Ovary (tissue), 9 donors: ENCODE results near the gene MYT1. TPM values are rescaled to one million over a fixed set of nuclear protein-coding genes. Genes with fewer than 3 reads are reported as not detected.

Source experiments
- DNase-seq, 5 donors: peaks; one replicate each; pipeline ENCODE4 v3.0.0-alpha.2; 2019 to 2020
- H3K27ac ChIP-seq, 2 donors: fragments of 200-600 bp; one replicate each; pipeline versions ENCODE4 v1.5.1 to v1.8.0; 2019 to 2022
- H3K27me3 ChIP-seq: fragments of 200-600 bp; one replicate; pipeline ENCODE4 v1.8.0; 2022
- H3K36me3 ChIP-seq: fragments of 200-600 bp; sonication (generic); one replicate; pipeline ENCODE4 v1.5.1; 2019
- H3K4me1 ChIP-seq: one replicate; pipeline ENCODE4 v1.8.1; 2013; ENCODE audit warnings: mild to moderate bottlenecking, moderate library complexity; ENCODE audit not compliant: insufficient read depth
- H3K4me3 ChIP-seq: fragments of 200-600 bp; sonication (generic); one replicate; pipeline ENCODE4 v1.5.1; 2017
- H3K9me3 ChIP-seq, 2 donors: fragments of 200-600 bp in 1 of 2; sonication (generic) in 1 of 2; one replicate each; pipeline versions ENCODE4 v1.5.1 to v1.8.1; 2013 to 2019; ENCODE audit warnings: mild to moderate bottlenecking in 1 of 2, moderate library complexity in 1 of 2
- CTCF ChIP-seq, 3 donors: fragments of 450-650 bp in 2 of 3; fragments of 200-600 bp in 1 of 3; IDR thresholded peaks; one replicate each; pipeline versions ENCODE4 v1.5.1 to v1.8.0; 2016 to 2022; ENCODE audit warnings: antibody characterized with exemption in 3 of 3, mild to moderate bottlenecking in 1 of 3
- EP300 ChIP-seq: sonication (generic); formaldehyde crosslinking; IDR thresholded peaks from one replicate; pipeline ENCODE4 v1.6.1; 2017; ENCODE audit warnings: antibody characterized with exemption
- POLR2A ChIP-seq: fragments of 450-650 bp; IDR thresholded peaks from one replicate; pipeline ENCODE4 v1.6.1; 2017; ENCODE audit warnings: antibody characterized with exemption, mild to moderate bottlenecking, moderate library complexity
- WGBS, 3 donors: extraction: QIAGEN DNeasy Blood & Tissue Kit in 1 of 3; methylation state at CpG; one replicate each; pipeline versions ENCODE4 v1.1.5 to v1.1.7; 2013 to 2017; 5-methylcytosine and 5-hydroxymethylcytosine counted together
- intact Hi-C, 4 donors: fragments of 100-400 bp; cut with DNase I; formaldehyde crosslinking; loops; one replicate each; pipeline versions ENCODE4 v1.11.0 to v1.15.1; 2022 to 2023
- polyA plus RNA-seq, 2 donors: library from polyadenylated mRNA; stranded (reverse); fragments of 200-250 nt in 1 of 2; fragments of 350-450 nt in 1 of 2; fragmentation: Illumina TruSeq in 1 of 2; extraction: RNeasy Lipid Tissue Mini Kit (QIAGEN cat#74804) in 1 of 2; gene quantifications; one replicate each; pipeline ENCODE4 v1.2.3, GENCODE V29; 2013 to 2014
- total RNA-seq, 7 donors: library from RNA; depleted of rRNA in 2 of 7; stranded (reverse); fragments of >200 nt in 2 of 7; fragmentation: NEBNext Ultra II Directional in 3 of 7; extraction: Animal tissue kit (Norgen Biotek cat#: 25700) in 3 of 7; gene quantifications; one replicate each; pipeline versions ENCODE4 v1.1.0 to v1.2.4, GENCODE V29; 2016 to 2023
- donor health status: DM: no; HTN: no; CAD: no; lungs with moderate emphysema.
- donor health status: DM: no; HTN: no; CAD: no.
- donor health status: Bipolar disorder and iron deficiency.
- donor health status: DM: yes; HTN: yes; CAD: no.
- donor health status: DM: no; HTN: no; CAD: no.
- donor health status: DM: yes; HTN: yes; CAD: no.

MYT1 gene
- total and polyA plus RNA-seq, 9 donors = 0.05 to 0.25 (median 0.13) TPM; not detected in 1

GRCh38 chr20:64254156-64254555, 89.9 kb downstream of the MYT1 start:
- no peaks in the 10 kb centered on the region for H3K36me3 ChIP-seq
- H3K27ac ChIP-seq = no peak overlapping the region
- no peak overlapping the region for H3K4me3 ChIP-seq
- H3K27me3 ChIP-seq = no peaks in the 10 kb centered on the region
- 79 to 85% (median 83%) methylated on average over 5 of the region's 5 CpGs for WGBS, 3 donors
- intact Hi-C loops = no loop called here
- no peaks in the 10 kb centered on the region for H3K9me3 ChIP-seq
- H3K4me1 ChIP-seq = peaks cover 12% of the 10 kb centered on the region
- DNase-seq = no peak
- no peak for TF ChIP-seq CTCF (IDR thresholded peaks at IDR 0.05)
- TF ChIP-seq EP300 = no peak
- no peak for TF ChIP-seq POLR2A

GRCh38 chr20:64254571-64255360, 90.5 kb downstream of the MYT1 start:
- H3K27ac ChIP-seq = peak overlapping the region; percentile 23 to 85
- intact Hi-C loops = no loop called here
- DNase-seq = peak in 1 of 5 donors; percentile 24
- 75 to 77% (median 76%) methylated on average over 28 of the region's 28 CpGs for WGBS, 3 donors
- peaks cover 14% of the 10 kb centered on the region for H3K4me1 ChIP-seq
- TF ChIP-seq EP300 (no peak), CTCF (IDR thresholded peaks at IDR 0.05) (no peak), POLR2A (no peak)
- H3K36me3 ChIP-seq = no peaks in the 10 kb centered on the region
- no peaks in the 10 kb centered on the region for H3K27me3 ChIP-seq
- H3K9me3 ChIP-seq = no peaks in the 10 kb centered on the region
- H3K4me3 ChIP-seq = peak overlapping the region; percentile 97

- intact Hi-C loops = no loop called here
- DNase-seq = peak; percentile 78 to 92 (median 88)
- peak within 1 kb of the TSS; percentile 97 for H3K4me3 ChIP-seq
- WGBS, 3 donors = 0 to 1% (median 0%) methylated on average over 39 to 96 of the region's 96 CpGs
- TF ChIP-seq EP300 (no peak), POLR2A (peak; percentile 51), CTCF (IDR thresholded peaks at IDR 0.05) (peak in 2 of 3 donors; percentile 3 to 12)
- no peaks in the 10 kb centered on the region for H3K27me3 ChIP-seq
- H3K36me3 ChIP-seq = no peaks in the 10 kb centered on the region
- H3K27ac ChIP-seq = peak within 1 kb of the TSS; percentile 23 to 85
- H3K4me1 ChIP-seq = peaks cover 20% of the 10 kb centered on the region
- H3K9me3 ChIP-seq = no peaks in the 10 kb centered on the region
Observed at GRCh38 chr20:64255361-64256281, 91.4 kb downstream of the MYT1 start, which contains the start of gene PCMTD2. PCMTD2 (plus strand) TSS chr20:64255748; CDS start chr20:64259966, 4,218 bp downstream.

- Histone ChIP-seq H3K27me3 (no peaks in the 10 kb centered on the region), H3K27ac (peak overlapping the region in 1 of 2 donors; percentile 23), H3K4me3 (peak overlapping the region; percentile 97), H3K36me3 (no peaks in the 10 kb centered on the region), H3K4me1 (peaks cover 23% of the 10 kb centered on the region), H3K9me3 (no peaks in the 10 kb centered on the region)
- peak in 1 of 5 donors; percentile 11 for DNase-seq
- intact Hi-C loops = no loop called here
- TF ChIP-seq CTCF (IDR thresholded peaks at IDR 0.05) = no peak
- no peak for TF ChIP-seq EP300
- no peak for TF ChIP-seq POLR2A
- 27 to 32% (median 32%) methylated on average over 15 of the region's 15 CpGs for WGBS, 3 donors
Observed at GRCh38 chr20:64256282-64256935, 92.2 kb downstream of the MYT1 start.
